IPS-NIHi7 (cell line): ENCODE data around the gene DENND1C.

Experiments
- DNase-seq: peaks from one replicate; pipeline ENCODE4 v3.0.0; 2012; ENCODE audit warnings: mixed read lengths; ENCODE audit errors: extremely low spot score

The DENND1C gene

DNA sequence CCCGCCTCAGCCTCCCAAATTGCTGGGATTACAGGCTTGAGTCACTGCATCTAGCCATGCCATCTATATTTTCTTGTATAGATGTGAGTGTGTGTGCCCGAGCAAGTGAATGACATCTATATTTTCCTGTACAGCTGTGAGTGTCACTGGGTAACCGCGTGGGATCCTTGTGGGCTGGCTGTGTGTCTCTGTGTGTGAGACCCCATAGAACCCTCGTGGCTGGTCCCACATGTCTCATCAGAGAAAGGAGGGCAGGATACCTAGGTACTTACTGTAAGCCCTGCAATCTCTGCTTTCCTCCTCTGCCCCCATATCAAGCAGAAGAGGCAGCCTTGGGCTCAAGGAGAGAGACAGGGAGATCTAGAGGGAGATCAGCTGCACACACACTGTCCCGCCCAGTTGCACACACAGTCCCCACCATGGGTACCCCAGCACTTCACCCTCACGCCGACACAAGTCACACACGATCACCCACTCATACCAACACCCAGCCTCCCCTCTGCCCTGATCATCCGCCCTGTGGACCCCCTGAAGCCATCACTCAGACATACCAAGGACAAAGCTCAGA is 655 bp downstream of the DENND1C start:
- DNase-seq = no peak

DNA sequence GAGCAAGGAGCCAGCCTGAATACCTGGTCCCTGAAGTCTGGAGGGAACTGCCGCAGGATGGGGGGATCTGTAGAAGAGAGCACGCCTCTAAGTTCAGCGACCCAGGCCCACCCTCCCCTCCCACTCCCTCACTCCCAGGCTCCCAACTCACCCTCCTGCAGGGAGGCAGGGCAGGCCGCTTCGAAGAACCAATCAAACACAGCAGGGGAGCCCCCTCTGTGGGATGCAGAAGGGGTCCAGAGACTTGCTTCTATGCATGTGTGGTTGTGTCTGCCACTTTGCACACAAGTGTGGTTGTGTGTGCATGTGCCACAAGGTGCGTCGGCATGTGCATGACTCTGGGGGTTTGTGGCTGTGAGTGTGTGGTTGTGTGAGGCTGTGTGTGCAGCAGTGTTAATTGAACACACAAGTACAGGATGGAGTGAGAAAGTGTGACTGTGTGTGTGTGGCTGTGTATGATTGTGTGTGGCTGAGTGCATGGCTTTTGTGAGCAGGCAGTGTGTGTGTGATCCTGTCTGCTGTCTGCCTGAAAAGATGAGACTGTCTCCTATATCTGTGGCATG is 1.7 kb downstream of the DENND1C start:
- DNase-seq = no peak

DNA sequence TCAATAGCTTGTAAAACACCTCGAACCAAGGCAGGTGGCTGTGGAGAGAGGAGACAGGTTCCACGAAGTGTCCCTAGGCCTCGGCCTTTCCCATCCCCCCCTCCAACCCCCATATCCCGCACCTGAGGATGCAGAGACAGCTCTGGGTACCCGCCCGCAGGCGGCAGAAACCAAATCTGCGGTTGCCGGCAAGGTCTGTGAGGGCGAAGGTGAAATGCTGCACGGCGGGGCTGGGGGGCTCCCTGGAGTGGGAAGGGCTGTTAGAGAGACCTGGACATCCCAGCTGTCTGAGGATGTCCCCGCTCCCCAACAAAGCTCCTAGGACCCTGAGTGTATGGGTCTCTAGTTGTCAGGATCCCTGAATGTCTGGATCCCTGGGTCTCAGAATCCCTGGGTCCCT is 2.8 kb downstream of the DENND1C start:
- no peak for DNase-seq

DNA sequence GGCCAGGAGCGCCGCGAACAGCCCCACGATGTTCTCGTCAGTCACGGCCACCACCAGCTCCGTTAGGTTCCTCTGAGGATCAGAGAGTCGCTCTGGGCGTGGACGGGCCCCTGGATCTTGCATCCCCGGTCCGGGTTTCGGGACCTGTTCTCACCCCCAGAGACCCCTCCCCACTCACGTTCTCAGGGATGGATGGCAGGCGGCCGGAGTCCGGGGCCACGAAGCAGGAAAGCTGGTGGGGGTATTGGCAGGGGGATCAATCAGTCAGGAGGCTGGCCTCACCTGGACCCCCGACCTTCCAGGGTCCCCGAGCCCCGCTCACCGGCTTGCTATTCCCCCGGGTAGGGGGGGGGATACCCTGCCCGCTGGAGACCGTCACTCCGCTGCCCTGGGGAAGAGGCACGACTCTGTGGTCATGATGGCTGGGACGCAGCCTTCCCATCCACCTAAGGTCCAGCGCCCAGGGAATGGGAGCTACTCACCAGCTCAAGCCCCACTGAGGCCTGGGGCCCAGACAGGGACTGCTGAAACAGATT is 4.6 kb downstream of the DENND1C start:
- no peak for DNase-seq

DNA sequence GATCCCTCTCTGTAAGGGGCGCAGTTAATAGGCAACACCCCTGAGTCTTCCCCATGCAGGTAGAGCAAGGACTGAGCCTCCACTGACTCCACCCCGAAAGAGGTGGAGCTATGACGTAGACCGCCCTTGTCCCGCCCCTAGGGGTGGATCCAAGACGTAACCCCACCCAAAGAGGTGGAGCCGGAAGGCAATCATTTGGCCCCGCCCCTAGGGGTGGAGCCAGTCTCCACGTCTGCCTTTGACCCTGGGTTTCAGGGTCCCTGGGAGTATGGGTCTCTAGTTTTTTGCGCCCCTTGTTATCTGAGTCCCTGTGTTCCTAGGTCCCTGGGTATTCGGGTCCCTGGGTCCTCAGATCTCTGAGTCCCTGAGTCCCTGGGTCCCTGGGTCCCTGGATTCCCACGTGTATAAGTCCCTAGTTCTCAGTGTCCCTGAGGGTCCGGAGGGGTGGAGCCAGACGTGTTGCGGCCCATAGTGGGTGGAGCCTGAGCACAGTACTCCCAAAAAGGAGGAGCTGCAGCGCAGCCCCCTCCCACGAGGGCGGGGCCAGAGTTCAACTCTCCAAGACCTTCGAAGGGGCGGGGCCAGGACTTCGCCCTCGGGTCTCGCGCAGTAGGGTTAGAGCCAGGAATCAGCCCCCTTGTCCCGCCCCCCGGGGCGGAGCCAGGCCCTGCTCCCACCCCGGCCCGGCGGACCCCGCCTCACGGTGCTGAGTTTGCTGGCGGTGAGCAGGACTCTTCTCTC is 5.3 kb downstream of the DENND1C start:
- DNase-seq = peak; percentile 98

DNA sequence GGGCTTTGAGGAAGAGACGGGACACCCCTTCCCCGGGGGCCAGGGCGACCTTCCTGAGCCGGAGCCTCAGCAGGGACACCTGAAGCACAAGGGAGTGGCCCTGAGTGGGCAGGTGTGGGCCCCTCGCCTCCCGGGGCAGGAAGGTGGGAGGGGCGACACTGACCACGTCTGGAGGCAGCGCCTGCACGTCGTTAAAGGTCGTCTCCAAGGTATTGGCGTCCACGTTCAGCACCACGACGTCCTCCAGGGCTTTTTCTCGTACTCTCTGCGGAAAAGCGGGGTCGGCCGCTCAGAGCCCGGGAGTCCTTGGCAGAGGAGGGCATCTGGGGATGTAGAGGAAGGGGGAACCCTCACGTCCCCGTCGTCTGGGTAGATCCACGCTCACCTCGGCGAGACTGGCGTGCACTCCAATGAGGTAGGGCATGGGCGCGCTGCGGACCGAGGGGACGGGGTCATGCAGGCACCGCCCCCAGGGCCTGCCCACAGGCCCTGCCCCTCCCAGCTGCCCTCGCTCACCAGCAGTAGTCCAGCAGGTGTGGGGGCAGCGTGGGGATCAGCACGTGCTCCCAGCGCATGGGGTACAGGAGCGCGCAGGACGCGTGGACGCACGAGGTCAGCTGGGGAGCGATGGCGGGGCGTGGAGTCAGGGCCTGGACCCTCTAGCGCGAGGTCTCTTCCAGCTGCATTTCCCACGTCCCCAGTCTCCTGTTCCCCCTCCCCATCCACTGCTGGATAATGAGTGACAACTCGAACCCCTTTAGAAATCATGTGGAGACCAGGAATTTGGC is 6.1 kb downstream of the DENND1C start:
- DNase-seq = peak; percentile 38

DNA sequence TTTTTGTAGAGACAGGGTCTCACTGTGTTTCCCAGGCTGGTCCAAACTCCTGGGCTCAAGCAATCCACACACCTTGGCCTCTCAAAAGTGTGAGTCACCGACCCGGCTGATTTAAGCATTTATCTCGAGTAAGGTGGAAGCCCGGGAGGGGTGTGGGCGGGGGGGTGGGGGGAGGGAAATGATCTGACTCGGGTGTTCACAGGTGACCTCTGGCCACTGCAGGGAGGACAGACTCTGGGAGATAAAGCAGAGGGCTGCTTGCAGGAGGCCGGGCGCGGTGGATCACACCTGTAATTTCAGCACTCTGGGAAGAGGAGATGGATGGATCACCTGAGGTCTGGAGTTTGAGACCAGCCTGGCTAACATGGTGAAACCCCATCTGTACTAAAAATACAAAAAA is 7.9 kb downstream of the DENND1C start:
- no peak for DNase-seq

DNA sequence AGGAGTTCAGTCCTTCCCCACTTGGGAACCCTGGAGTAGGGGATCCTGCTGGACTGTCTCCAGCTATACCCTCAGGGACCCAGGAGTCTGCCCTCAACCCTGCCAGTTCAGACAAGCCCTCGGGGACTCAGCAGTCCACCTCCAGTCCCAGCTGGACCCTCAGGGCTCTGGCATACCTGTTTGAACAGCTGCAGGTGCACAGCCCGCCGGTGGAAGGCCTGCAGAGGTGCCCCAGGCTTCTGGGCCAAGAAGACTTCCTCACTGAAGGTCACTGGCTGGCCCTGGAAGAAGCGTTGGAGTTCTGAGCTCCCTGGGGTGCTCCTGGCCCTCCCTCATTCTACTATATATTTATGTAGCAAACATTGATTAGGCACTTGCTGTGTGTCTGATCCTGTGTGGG is 8.9 kb downstream of the DENND1C start:
- DNase-seq = no peak

DNA sequence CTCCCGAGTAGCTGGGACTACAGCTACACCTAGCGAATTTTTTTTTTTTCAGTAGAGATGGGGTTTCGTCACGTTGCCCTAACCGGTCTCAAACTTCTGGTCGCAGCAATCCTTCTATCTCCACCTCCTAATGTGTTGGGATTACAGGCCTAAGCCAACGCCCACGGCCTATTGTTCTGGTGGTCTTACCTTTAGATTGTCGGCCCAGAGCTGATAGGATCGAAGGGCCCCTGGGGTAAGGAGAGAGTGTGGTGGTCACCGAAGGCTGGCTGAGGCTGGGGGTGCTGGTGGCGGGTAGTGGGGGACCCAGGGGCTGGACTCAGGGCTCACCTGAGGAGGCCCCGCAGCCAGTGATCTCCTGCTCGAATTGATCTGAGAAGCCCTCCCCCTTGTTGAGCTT is 10.5 kb downstream of the DENND1C start:
- no peak for DNase-seq

DNA sequence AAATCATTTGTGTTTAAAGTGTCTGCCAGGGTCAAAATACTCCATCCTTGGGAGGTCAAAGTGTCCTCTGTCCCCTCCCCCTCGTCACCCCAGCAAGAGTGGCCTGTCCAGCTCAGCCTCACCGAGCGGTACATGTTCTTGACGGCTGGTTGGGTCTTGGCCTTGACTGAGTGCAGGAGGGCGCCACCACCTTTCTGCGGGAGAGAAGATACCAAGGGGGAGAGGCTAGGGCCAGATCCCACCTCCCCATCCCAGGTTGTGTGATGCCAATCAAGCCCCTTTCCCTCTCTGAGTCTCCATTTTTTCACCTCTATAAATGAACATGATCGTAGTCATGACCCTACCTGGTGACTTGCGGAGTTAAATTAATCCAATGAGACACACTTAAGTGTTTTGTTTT is 11.4 kb downstream of the DENND1C start:
- no peak for DNase-seq

DNA sequence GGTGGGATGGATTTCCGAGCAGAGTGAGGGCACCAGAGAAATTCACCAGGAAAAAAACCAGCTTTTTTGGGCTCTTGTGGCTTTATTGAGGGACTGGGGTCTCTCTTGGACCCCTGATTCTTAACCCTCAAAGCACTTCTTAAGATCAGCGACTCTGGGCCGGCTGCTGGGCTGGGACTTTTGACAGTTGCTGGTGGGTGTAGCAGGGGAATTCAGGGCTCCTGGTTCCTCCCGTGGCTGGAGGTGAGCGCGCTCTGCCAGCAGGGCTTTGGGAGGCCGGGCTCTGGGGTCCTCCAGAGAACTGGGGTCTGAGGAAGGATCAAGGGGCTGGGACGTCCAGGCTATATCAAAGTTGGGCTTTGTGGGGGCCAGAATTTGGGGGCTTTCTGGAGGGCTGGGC is 14.2 kb downstream of the DENND1C start:
- no peak for DNase-seq

DNA sequence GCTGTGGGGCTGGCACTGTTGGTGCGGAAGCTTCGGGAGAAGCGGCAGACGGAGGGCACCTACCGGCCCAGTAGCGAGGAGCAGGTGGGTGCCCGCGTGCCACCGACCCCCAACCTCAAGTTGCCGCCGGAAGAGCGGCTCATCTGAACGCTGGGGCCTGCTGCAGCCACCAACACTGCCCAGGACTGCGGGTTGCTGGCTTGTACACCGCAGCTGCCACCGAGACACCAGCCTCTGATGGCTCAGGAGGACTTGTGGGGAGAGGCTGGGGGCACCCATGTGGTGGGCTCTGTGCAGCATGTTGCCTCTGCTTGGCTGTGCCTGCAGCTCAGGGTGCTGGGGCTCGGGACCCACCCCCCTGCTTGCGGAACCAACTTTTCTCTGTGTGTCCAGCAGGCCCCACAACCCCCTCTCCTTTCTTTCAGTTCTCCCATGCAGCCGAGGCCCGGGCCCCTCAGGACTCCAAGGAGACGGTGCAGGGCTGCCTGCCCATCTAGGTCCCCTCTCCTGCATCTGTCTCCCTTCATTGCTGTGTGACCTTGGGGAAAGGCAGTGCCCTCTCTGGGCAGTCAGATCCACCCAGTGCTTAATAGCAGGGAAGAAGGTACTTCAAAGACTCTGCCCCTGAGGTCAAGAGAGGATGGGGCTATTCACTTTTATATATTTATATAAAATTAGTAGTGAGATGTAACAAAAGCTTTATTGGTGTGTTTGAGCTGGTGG is 14.9 kb downstream of the DENND1C start:
- DNase-seq = no peak

DNA sequence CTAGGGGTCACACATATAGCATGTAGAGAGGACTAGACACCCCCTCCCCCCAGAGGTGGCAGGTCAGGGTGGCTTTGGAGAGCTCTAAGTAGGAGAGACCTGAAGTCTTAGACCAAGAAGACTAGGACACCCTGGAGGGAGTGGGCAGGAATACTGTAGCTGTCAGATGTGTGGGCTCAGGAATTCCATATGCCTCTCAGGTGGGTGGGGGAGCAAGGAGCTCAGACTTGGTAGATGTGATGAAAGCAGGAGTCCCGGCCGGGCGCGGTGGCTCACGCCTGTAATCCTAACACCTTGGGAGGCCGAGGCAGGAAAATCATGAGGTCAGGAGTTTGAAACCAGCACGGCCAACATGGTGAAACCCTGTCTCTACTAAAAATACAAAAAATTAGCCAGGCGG is 15.9 kb downstream of the DENND1C start:
- DNase-seq = no peak

DNA sequence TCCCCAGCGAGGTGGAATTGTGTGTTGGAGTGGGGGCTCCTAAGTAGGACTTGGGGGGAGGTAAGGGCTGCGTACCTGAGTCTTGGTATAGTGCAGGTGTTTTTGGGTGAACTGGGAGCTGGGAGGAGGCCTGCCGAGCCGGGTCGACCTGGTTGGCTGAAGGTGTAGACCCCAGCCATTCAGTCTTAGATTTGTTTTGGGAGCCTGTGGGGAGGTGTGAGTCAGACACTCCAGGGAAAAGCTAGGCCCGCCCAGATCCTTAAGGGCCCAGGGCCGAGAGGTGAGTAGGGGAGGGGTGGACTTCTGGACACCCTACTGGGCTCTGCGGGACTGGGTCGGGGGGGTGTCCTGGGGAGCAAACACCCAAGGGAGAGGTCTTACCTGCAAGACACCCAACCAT is 16.6 kb downstream of the DENND1C start:
- peak; percentile 26 for DNase-seq

DNA sequence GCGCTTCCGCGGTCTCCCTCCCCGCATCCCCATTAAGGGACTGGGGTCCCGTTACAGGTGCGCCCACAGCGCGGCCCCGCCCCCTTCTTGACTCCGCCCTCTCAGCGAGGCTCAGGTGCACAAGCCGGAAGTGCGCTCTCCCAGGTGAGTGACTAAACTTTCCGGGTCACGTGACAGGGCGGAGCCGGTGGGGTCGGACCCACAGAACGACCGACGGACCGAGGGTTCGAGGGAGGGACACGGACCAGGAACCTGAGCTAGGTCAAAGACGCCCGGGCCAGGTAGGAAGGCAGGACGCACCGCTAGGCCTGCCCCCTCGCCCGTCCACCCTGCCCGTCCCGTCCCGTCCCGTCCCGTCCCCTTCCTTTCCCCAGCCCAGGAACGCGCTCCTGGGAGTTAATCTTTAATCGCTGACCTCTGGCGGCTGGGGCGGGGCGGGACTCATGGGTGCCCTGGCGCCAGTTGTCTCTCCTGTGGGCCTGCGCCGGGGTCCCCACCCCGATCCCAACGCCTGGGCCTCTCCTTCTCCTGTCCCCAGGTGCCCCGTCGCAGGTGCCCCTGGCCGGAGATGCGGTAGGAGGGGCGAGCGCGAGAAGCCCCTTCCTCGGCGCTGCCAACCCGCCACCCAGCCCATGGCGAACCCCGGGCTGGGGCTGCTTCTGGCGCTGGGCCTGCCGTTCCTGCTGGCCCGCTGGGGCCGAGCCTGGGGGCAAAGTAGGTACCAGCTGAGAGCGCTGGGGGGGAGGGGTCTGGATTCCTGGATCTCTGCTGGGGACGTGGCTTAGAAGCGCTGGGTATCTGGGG is 17.3 kb downstream of the DENND1C start, which contains the start of gene CRB3:
Gene CRB3, plus strand, starts transcription at position 202 of the 804 bp plus-strand sequence. Its CDS starts 431 bp downstream, at position 633.
- peak; percentile 84 for DNase-seq

DNA sequence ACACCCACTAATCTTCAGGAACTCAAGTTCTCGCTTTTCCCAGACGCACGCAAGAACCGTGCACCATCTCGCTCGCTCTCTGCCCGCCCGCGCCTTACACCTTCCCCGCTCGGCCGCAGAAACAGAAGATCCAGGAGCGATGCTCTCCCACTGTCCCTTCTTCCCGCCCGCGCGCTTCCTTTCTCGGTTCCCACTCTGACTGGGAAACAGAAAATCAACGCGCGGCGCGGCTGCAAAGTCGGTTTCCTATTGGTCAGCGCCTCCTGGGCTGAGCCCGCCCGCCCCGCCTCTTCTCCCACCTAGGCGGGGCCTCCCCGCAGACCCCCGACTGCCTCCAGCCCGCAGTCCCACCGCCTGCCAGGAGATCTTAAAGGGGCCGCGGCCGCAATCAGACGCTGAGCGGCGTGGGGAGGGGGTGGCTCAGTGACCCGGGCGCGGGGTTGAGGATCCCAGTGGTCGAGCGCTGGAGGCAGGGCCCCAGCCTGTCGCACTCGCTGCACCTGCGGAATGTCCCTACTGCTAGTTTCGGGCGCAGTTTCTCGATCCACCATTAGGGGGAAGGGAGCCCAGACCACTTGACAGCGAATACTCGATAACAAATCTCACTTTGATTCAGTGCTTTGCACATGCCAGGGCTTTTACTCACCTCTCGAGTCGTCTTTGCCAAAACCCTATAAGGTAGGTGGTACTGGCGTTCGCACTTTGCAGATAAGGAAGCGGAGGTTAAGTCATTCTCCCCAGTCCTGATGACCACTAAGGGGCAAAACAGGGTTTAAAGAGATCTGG is 21.3 kb downstream of the DENND1C start:
- peak; percentile 97 for DNase-seq

DNA sequence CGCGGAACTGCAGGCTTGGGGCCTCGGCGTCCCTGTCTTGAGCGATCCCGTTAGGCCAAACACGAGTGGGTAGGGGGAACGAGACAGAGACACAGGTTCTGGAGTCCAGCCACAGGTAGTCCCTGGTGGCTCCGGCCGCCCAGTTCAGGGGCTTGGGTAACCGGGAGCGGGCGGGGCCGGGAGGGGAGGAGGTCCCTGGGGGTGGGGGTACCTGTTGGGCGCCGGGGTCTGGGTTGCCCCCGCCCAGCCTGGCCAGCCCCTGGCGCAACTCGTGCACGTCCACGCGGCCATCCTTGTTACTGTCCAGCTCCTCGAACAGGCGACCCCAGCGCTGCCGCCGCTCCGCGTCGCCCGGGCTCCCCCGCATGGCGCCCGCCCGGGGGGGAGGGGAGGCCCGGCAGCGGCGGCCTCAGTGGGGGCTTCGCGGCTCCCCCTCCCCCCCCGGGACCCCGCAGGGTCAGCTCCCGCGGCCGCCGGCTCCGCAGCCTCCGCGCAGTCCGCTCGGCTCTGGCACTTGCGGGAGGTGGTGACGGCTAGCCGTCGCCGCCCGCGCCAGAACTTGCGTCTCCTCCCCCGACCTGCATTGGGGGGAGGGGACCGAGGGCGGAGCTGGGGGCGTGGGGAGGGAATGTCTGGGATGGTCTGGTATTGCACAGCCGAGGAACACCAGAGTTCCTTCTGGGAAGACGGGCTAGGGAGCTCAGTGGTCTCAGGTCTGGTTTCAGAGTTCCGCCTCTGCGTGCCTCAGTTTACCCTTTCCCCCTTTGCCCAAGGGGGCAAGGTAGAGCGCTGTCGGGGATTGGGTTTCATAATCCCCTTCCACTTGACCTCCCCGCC is 22.1 kb downstream of the DENND1C start, which contains the start of gene SLC25A23:
Gene SLC25A23, minus strand, starts transcription at position 531 of the 837 bp plus-strand sequence. Its CDS starts 164 bp downstream, at position 367.
- DNase-seq = peak; percentile 89

DNA sequence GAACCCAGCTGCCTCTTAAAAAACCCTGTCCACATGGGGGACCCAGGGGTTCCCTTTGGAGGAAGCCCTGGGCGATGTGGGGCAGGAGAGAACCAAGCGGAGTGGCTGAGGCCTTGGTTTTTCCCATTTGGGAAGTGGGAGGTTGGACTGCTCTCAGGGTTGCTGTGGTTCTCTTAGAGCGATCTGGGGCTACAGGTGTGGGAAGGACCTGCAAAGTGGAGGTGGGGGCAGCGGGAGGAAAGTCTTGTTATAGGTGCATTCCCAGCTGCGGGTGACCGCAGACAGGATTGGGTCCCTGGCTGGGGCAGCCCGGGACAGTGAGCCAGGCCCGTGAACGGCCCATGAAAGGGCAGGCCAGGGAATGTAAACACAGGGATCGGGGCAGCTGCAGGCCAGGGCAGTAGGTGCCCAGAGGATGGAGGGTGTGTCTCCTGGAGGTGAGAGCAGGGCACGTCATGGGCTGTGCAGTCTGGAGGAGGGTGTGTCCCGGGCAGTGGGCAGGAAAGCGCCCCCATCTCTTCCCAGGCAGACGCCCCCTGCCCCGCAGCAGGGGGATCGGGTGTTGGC is 22.8 kb downstream of the DENND1C start:
- DNase-seq = peak; percentile 26
